Endothelial cell of hepatic sinusoid (primary cell): ENCODE data around the gene SRGAP1.

Experiments
- in situ Hi-C: cut with HindIII; loops from 2 replicates; pipeline ENCODE4 v1.10.0; 2017; ENCODE audit warnings: low sequenced_read_pairs

The SRGAP1 gene

GRCh38 chr12:63900922-63901793, 56.7 kb downstream of the SRGAP1 start:
- in situ Hi-C loops = no loop called here

- in situ Hi-C loops = no loop called here
These were observed 60.2 kb downstream of the SRGAP1 start for GRCh38 chr12:63904653-63905052.

- in situ Hi-C loops = no loop called here
These were observed 61.0 kb downstream of the SRGAP1 start for GRCh38 chr12:63905544-63905943.

GRCh38 chr12:63906876-63907275, 62.4 kb downstream of the SRGAP1 start:
- in situ Hi-C loops = no loop called here

GRCh38 chr12:63907561-63907960, 63.1 kb downstream of the SRGAP1 start:
- in situ Hi-C loops = no loop called here

GRCh38 chr12:63909746-63910145, 65.2 kb downstream of the SRGAP1 start:
- in situ Hi-C loops = no loop called here

GRCh38 chr12:63911341-63911740, 66.8 kb downstream of the SRGAP1 start:
- in situ Hi-C loops = no loop called here

- in situ Hi-C loops = no loop called here
These were observed 68.2 kb downstream of the SRGAP1 start for GRCh38 chr12:63912651-63913050.

GRCh38 chr12:63913929-63914328, 69.4 kb downstream of the SRGAP1 start:
- in situ Hi-C loops = no loop called here

- in situ Hi-C loops = no loop called here
These were observed 70.8 kb downstream of the SRGAP1 start for GRCh38 chr12:63915105-63915800.

- in situ Hi-C loops = no loop called here
These were observed 72.3 kb downstream of the SRGAP1 start for GRCh38 chr12:63916561-63917476.

GRCh38 chr12:63917477-63917862, 73.0 kb downstream of the SRGAP1 start:
- in situ Hi-C loops = no loop called here

GRCh38 chr12:63917864-63918799, 73.6 kb downstream of the SRGAP1 start:
- in situ Hi-C loops = no loop called here

GRCh38 chr12:63918800-63919300, 74.3 kb downstream of the SRGAP1 start:
- in situ Hi-C loops = no loop called here

GRCh38 chr12:63919756-63920155, 75.3 kb downstream of the SRGAP1 start:
- in situ Hi-C loops = no loop called here

- in situ Hi-C loops = no loop called here
These were observed 76.7 kb downstream of the SRGAP1 start for GRCh38 chr12:63921157-63921556.

- in situ Hi-C loops = no loop called here
These were observed 78.0 kb downstream of the SRGAP1 start for GRCh38 chr12:63922474-63922873.

GRCh38 chr12:63924781-63925180, 80.3 kb downstream of the SRGAP1 start:
- in situ Hi-C loops = loop anchor here (5.0 kb wide), 1 partner anchor 57 kb away; no protein-coding TSS in a partner anchor

GRCh38 chr12:63927511-63927910, 83.0 kb downstream of the SRGAP1 start:
- in situ Hi-C loops = loop anchor here (5.0 kb wide), 1 partner anchor 60 kb away; no protein-coding TSS in a partner anchor

- in situ Hi-C loops = loop anchor here (5.0 kb wide), 1 partner anchor 61 kb away; no protein-coding TSS in a partner anchor
These were observed 83.8 kb downstream of the SRGAP1 start for GRCh38 chr12:63928305-63928704.
